ENCODE data around the gene SMYD2.

GRCh38 chr1:214330715-214331114, 49.8 kb downstream of the SMYD2 start:
- TF ChIP-seq GABPA (IDR thresholded peaks at IDR 0.05; ENCODE audit: borderline replicate concordance, insufficient read depth, low read length) (no peak), CTCF (IDR thresholded peaks at IDR 0.05; ENCODE audit: control extremely low read depth in 1 of 3, insufficient read depth in 1 of 3, low read depth in 1 of 3, low read length in 3 of 3) (no peak), POLR2A (IDR thresholded peaks at IDR 0.05; ENCODE audit: control extremely low read depth in 1 of 2, low read depth in 2 of 2, low read length in 2 of 2) (no peak), EP300 (IDR thresholded peaks at IDR 0.05; ENCODE audit: borderline replicate concordance in 1 of 2, low read depth in 2 of 2, low read length in 2 of 2) (no peak), TEAD4 (IDR thresholded peaks at IDR 0.05; ENCODE audit: low read depth, low read length) (no peak), GTF2F1 (IDR thresholded peaks at IDR 0.05; ENCODE audit: borderline replicate concordance, low read depth, low read length) (no peak)

Measured in H1 (cell line).